C1 segment of cervical spinal cord (tissue), 14 donors: ENCODE data around the gene SPOCK1.

Experiments
- DNase-seq, 14 donors: peaks; one replicate each; lab custom pipeline; 2025; lab: John Stamatoyannopoulos, UW

The SPOCK1 gene

DNA sequence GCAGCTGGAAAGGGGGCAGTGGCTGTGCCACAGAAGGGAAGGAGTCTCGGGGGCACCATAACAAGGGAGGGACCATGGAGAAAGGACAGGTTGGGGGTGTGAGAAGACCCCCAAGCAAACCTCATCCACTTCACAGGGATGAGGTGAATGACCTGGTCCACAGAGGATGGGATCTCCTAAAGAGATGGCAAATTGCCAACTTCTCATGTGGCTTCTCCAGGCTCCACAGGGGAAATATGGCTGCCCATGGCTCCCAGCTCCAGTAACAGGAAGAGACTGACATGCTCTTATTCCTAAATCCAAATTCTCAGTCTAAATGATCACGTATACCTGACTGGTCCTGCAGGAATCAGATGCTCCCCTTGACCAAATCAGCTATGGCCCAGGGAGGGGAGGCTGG, 340.4 kb downstream of the SPOCK1 start:
- DNase-seq: no peak

DNA sequence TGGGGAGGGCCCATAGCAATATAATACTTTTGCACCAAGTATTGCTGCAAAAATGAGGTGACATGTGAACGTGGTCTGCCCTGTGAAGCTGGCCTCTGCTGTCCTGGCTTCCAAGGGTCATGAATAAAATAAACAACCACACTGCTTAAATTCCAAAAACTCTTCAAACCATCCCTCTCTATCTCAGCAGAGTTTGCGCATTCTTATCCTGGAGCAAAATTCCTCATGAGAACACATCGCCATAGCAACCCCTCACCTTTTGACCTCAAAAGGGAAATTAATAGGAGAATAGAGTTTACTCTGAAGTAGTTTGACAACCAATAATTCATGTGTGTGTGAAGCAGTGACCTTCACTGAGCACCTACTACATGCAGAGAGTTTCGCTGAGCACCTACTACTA, 342.9 kb downstream of the SPOCK1 start:
- no peak for DNase-seq

DNA sequence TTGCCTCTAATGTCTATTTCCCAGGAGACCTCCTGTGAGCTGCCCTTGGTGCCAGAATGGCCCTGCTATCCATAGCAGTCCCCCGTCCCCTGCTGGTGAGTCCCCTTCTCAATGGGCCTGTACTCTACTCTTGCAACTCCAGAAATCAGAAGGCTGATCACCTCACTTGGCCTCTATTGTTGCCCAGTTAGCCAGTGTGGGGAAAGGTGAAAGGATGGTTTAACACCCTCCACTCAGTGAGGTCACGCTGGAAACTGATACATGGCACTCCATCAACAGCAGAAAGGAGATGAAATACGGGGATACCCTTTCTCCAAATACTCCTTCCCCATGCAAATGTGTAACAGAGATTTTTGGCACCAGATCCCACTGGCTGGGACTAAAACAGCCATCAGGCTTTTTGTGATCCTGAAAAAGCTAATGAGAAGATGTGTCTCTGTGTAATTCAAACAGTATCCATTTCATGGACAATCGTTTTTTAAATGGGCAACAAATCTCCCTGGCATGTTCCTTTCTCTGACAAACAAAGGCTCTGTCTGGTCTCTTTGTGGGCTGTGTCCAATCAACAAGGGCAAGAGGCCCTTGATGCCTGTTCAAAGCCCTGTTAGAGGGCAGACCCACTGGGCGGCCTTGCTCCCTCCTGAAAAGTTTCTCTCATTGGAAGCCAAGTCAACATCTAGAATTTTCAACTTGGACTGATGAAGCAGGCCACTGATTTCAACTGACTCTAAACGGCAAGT, 343.7 kb downstream of the SPOCK1 start:
- DNase-seq: peak in 1 of 14 donors; percentile 19

DNA sequence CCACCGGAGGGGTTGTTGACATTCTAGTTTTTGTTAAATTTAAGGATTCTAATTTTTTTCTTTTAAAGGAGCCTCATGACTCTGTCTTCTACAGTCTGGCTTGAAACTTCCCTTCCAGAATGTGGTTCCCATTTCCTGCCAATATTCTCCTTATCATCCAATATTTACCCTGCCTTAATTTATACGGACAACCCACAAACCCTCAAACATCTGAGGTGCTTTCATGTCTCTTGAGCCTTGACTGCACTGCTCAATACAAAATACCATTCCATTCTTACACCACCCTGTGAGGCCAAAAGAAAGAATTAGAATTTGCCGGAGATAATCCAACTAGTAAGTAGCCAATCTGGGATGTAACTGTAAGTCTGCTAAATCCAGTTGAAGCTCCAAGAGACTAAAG, 346.5 kb downstream of the SPOCK1 start:
- no peak for DNase-seq

DNA sequence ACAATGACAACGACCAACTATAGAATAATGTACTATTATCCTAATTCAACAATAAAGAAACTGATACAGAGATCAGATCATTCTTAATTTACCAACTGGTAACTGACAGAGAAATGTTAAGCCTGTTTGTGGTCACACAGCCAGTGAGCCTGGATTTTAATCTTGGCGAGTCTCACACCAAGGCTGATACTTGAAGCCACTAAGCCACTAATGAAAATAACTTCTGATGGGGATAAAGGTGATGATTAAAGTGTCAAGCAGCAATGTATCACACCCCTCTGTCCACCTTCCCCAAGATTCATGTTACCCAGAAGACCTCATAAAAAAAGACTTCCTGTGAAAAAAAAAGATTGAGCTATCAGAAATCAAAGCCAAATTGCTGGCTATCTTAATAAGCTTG, 350.5 kb downstream of the SPOCK1 start:
- no peak for DNase-seq

DNA sequence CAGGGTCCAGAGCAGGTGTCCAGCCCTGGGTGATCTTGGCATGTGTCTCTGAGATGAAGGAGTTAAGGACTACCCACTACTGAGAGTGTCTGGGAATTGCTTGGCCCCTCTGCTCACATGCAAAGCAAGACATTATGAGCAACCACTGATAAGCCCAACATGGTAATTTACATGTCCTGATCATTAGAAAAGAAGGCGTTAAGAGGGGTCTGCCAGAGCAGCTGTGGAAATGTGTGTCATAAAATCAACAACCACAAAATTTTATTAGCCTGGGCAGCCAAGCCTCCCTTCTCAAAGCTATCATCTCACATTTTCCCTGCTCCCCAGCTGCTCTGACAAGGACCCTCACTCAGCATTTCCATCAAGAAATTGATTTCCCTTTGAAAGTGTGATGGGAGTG, 351.0 kb downstream of the SPOCK1 start:
- no peak for DNase-seq

DNA sequence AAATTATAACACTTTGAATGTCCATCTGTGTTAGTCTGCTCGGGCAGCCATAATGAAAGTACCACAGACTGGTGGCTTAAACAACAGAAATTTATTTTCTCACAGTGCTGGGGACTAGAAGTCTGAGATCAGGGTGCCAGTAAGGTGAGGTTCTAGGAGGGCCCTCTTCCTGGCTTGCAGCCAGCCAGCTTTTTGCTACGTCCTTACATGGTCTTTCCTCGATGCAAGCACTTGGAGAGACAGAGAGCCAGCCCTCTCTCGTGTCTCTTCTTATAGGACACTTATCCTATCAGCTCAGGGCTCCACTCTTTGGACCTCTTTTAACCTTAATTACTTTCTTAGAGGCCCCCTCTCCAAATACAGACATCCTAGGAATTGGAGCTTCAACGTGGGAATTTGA, 351.8 kb downstream of the SPOCK1 start:
- DNase-seq: no peak

DNA sequence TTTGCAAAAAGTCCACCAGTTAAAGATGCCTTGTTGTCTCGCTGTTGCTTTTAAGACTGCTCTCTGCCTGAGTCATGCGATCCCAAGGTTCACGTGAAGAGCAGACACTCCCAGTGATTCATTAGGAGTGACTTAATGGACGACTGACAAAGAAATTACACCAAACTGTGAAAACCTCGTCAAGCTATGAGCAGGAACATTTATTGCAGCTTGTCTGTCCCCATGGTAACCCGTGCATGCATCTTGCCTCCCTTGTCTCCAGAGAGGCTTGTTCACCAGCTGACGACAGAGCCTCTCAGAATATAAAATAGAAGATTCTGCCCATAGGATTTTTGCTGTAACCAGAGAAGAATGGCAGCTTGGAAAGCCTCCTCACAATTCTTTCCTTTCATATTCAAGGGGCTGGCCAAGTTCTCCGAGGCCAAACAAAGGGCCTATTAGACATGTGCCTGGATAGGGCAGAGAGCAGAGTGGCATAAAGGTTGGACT, 352.7 kb downstream of the SPOCK1 start:
- DNase-seq: peak in 9 of 14 donors; percentile 14 to 75 (median 39)

DNA sequence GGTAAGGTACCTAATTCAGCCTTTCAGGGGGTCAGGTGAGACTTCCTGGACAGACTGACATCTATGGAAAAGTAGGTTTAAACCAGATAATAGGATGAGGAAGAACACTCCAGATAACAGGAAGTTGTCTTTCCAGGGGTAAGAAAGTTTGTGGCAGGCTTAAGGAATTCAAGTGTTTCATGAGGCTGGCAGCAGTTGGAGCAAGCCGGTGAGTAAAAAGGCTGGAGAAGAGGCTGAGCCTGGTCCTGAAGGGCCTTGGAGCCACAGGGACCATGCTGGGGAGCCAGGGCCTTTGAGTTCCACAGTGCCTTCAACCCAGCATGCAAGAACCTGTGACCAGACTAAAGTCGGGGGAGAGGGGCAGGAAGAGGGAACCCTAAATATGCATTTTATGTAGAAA, 353.4 kb downstream of the SPOCK1 start:
- DNase-seq: no peak

DNA sequence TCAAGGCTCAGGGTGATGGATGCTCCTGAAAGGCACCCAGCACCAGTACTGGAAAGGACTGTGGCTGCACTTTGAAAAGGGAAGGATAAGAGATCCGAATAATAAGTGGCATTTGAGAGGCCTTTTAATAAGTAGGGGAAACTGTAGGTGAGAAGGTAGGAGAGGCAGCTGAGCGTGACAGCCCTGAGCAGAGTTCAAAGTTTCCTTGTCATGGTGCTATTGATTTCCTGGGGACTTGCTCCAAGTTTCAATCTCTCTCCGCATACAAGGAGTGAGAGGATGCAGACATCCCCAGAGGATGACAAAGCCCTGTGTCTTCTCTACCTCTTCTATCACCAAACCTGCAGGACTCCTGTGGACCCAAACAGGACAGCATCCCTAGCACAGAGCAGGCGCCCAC, 354.5 kb downstream of the SPOCK1 start:
- no peak for DNase-seq

DNA sequence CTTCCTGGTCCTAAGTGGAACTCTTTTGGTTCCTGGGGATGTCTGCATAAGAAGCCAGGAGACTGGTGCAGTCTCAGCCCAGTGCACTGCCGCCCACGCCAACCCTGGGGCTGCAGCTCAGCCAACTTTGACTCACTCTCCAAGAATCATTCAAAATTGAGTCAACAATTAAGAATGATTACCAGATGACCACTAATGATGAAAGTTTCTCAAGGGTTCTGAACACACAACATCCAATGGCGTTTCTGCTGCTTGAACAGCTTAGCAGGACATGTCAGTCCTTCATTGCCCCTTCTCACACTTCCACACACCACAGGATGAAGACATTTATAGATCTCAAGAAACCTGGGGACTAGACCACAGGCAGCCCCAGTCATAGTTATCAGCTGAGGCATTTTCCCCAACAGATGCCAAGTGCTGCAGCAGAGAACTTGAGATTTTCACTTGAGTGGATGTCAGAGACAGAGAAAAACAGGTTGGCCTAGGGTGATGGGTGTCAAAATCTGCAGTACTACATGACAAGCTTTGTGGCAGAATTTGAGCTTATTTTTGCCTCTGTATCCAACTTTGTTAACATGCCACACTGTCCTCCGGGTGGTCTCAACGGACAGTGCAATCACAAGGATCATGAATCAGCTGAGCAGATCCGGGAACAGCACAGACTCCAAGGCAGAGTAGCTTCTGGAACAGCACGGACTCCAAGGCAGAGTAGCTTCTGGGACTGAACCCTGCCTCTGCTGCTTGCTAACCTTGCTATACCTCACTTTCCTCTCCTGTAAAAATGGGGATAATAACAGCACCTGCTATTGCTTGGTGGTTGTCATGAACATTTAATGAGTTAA, 356.1 kb downstream of the SPOCK1 start:
- DNase-seq: peak in 1 of 14 donors; percentile 68

DNA sequence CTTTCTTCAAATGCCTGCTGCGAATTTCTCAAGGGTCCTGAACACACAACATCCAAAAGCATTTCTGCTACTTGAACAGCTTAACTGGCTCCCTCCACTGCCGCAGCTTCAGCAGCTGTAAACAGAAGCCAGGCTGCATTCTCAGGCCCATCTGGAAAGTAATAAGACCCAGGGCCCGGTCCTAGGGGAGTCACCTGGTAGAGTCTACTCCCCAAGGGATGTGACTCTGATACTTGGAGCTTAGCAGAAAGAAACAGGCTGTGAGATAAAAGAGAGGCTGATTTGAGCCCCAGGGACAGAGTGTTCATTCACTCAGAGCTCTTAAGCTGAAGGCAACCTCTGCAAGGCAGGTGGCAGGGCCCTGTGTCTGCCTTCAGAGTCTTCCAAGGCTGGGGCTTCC, 356.8 kb downstream of the SPOCK1 start:
- no peak for DNase-seq

DNA sequence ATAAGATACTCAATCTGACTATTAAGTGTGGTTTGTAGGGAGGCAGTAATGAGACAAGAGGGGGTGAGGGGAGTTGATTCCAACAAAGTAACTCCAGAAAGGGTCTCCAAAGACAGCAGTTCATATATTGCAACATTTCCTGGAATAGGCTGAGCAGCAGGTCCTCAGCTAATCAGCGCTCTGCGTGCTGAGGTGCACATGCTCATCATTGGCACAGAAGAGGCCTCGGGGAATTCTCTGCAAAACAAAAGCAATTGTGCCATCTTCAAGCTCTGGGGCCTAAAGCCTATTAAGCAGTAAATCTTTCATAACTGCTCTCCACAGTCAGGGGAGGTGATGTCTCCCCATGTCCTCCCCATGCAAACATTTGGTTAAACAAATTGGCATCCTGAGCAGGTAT, 357.3 kb downstream of the SPOCK1 start:
- peak in 1 of 14 donors; percentile 54 for DNase-seq

DNA sequence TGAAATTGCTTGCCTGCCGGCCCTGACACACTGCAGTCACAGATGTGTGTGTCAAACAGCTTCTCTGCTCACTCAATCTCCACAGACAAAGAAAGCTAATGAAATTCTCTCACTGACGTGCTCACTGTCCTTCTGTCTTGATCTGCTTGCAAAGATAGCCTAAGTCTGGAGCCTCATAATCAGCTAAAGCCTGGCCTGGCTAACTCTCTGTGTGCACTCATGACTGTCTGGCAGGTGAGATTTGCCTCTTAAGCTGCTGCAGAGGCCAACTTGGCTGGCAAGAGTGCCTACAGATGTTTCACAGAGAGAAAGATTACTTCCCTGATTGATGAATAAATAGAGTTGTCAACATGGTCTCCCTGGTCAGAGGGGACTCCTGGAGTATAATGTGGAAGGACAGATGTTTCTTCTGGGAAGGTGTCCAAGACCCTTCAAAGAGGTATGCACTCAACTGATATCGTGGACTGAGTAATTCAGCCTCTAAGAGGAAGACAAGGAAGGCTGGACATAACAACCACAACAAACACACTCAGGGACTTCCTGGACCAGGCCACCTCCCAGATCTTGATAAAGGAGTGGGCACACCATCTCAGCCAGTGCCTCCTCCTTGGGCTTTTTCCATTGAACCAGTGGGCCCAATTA, 362.0 kb downstream of the SPOCK1 start:
- no peak for DNase-seq

DNA sequence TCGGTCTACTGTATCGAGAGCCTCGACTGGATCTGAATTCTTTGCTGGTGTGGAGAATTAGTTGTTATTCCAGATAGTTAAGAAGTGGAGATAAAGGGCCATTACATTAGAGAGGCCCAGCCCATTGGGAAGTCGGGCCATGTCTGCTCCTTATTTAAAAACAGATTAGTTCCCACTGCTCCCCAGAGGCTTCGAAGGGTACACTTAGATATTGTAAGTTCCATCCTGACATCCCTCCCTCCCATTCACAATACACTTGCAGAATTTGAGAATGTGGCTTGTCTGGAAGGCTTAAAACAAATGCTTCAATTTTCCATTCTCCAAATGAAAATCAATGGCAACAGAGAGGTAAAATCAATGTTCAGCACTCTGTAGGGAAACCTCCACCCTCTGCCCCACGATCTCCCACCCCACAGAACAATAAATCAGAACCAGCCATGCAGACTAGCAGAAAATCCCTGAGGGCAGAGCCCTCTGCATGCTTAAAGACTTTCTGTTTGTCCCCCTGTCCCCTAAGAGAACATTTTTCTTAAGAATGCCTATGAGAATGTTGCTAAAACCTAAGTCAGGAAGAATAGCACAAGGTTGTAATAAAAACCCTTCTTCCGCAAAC, 364.1 kb downstream of the SPOCK1 start:
- DNase-seq: no peak

DNA sequence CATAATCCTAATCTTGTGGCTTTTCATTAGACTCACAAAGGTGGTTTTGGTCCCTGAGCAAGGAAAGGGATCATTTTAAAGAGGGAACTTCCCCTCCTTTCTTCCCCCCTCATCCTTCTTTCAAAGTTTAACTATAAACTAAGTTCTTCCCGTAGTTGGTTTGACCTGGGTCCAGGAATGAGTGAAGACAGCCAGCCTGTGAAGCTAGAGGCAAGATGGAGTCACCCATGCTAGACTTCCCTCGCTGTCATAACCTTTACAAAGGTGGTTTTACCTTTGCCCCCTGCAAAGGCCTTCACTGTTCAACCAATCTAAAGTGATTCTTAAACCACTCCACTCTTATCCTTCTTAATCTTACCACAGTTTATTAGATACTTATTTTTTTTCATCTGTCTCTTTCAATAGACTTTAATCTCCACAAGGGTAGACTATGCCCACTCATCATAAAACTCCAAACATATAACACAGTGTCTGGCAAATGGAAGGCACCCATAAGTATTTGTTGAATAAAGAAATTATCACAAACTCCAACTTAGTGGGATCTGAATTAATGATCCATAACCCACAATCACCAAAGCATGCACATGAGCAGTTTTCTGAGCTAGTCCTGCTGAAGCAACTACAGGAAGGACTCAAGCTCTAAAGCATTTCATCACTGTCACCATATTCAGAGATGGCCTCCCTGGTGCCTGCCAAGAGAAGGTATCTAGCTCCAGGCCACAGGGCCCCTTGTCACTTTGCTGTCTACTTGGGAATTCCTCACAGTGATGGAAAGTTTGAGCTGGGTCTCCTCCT, 369.0 kb downstream of the SPOCK1 start:
- DNase-seq: no peak

DNA sequence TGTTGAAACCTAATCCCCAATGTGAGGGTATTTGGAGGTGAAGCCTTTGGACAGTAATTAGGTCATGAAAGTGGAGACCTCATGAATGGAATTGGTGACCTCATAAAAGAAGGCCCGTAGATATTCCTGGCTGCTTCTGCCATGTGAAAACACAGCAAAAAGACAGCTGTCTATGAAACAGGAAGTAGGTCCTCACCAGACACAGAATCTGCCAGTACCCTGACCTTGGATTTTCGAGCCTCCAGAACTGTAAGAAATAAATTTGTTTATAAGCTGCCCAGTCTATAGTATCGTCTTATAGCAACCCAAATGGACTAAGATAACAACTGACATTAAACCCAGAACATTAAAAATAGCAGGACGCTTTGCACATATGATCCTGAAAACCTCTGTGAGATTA, 371.1 kb downstream of the SPOCK1 start:
- DNase-seq: no peak

DNA sequence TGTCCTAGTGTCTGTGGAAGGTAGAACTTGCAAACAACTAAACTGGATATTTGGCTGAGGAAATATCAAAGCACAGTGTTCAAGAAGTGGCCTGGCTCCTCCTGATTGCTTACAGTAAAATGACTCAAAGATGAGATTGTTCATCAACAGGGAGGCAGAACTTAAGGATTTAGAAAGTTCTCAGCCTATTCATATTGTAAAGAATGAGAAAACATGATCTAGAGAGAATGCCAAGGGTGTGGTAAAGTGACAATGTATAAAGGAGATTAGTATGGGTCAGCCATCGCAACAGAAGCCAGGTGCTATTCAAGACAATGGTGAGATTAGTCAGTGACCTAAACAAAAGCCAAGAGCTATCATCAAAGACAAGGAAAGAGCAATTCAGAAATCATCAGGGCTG, 372.3 kb downstream of the SPOCK1 start:
- DNase-seq: no peak

DNA sequence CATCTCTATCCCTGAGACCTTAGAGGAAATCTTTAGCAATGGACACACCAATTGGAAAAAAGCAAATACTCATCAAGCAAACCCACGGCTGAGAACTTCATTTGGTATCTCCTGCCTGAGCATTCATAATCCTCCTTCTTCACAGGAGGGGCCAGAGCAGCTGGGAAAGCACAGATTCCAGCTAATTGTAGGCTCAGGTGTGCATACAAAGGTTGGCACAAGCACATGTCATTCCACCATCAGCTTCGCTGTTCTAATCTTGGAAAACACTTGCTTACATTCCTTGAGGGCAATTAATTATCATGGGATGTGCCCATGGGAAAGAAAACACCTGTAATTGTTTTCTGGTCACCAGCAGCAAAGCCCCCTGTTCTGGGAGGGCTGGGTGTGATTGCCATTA, 376.6 kb downstream of the SPOCK1 start:
- no peak for DNase-seq

DNA sequence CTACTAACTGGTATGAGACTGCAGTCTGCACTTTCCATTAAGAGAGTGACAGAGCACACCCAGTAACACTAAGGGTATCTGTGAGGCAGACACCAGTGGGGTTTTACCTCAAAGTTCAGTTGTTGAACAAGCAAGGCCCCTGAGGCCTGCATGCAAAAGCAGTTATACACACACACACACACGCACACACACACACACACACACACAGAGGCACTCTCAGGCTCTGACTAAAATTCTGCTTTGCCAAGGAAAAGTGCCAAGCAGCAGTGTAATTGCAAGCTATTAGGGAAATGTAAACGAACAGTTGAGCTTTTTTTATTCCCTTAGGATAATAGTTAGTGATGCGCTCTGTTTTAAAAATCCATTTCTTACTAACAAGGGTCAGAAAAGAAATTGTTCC, 377.1 kb downstream of the SPOCK1 start:
- no peak for DNase-seq

DNA sequence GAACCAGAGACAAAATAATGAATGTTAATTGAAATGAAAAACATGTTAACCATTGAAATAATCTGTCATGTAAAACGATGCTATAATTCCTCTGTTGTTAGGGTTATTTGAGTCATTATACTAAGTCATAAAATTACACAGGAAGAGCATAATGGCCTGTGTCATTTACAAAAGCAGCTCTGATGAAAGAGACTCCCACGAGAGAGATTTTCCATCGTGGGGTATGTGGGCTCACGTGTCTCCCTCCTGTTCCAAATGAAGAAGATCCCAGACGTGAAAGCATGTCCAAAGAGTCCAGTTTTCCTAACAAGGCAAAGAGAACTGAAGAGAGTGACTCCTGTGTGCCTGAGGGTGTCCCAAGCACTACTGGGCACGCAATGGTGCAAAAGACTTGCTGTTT, 379.8 kb downstream of the SPOCK1 start:
- DNase-seq: no peak
